SK-N-SH (cell line): Measurements from ENCODE around the gene NUAK2. TPM values are rescaled to one million over a fixed set of nuclear protein-coding genes. Genes with fewer than 3 reads are reported as not detected.

Experiments
- CTCF ChIA-PET: fragments of 300-600, 350-600 bp; formaldehyde crosslinking; extraction: SDS; loops from one replicate; lab custom pipeline; 2021; lab: Yijun Ruan, JAX
- POLR2A ChIA-PET: fragments of 350-600 bp; sonication (Branson Sonifier 250); formaldehyde crosslinking; extraction: SDS; loops from one replicate; lab custom pipeline; 2020; ENCODE audit warnings: antibody characterized with exemption, inconsistent platforms; lab: Yijun Ruan, JAX
- DNase-seq: peaks from one replicate; pipeline ENCODE4 v3.0.0; 2012
- H2AFZ ChIP-seq: fragments of 200-600 bp; sonication (generic); 2 replicates; pipeline ENCODE4 v1.8.1; 2016; ENCODE audit warnings: antibody characterized with exemption, mild to moderate bottlenecking, low read depth
- H3F3A ChIP-seq: fragments of 200-600 bp; sonication (generic); replicated peaks from 2 replicates; pipeline ENCODE3; 2016; ENCODE audit warnings: antibody characterized with exemption, mild to moderate bottlenecking; ENCODE audit not compliant: insufficient read depth
- H3K27ac ChIP-seq, 2 experiments: fragments of 200-500 bp in 1 of 2; fragments of 200-600 bp in 1 of 2; sonication (Bioruptor generic) in 1 of 2; sonication (generic), shearing (Covaris generic) in 1 of 2; 2 replicates each; pipeline versions ENCODE4 v1.5.1 to v1.6.1; 2014 to 2016; ENCODE audit warnings: low read depth in 2 of 2, inconsistent platforms in 1 of 2, low read length in 1 of 2, mild to moderate bottlenecking in 1 of 2, mixed read lengths in 1 of 2
- H3K27me3 ChIP-seq: fragments of 200-600 bp; sonication (generic), shearing (Covaris generic); 2 replicates; pipeline ENCODE4 v1.6.1; 2016; ENCODE audit warnings: mixed run types; ENCODE audit not compliant: insufficient read depth
- H3K36me3 ChIP-seq, 2 experiments: fragments of 200-500 bp in 1 of 2; fragments of 200-600 bp in 1 of 2; sonication (Bioruptor generic) in 1 of 2; sonication (generic) in 1 of 2; replicated peaks in 1 of 2; 2 replicates each; pipeline versions ENCODE3 to v1.5.1; 2014 to 2016; ENCODE audit warnings: low read length in 1 of 2, mild to moderate bottlenecking in 1 of 2; ENCODE audit not compliant: insufficient read depth in 2 of 2, control insufficient read depth in 1 of 2
- H3K4me1 ChIP-seq, 2 experiments: fragments of 200-500 bp in 1 of 2; fragments of 200-600 bp in 1 of 2; sonication (Bioruptor generic) in 1 of 2; sonication (generic), shearing (Covaris generic) in 1 of 2; 2 replicates each; pipeline versions ENCODE4 v1.5.1 to v1.6.1; 2014 to 2016; ENCODE audit warnings: low read depth in 1 of 2, low read length in 1 of 2, mixed run types in 1 of 2; ENCODE audit not compliant: insufficient read depth in 2 of 2, control insufficient read depth in 1 of 2
- H3K4me2 ChIP-seq: fragments of 200-600 bp; sonication (generic), shearing (Covaris generic); 2 replicates; pipeline ENCODE4 v1.6.1; 2017; ENCODE audit warnings: mixed run types
- H3K4me3 ChIP-seq, 2 experiments: fragments of 200-500 bp in 1 of 2; fragments of 200-600 bp in 1 of 2; sonication (Bioruptor generic) in 1 of 2; sonication (generic), shearing (Covaris generic) in 1 of 2; 2 replicates each; pipeline versions ENCODE4 v1.5.1 to v1.8.1; 2014 to 2016; ENCODE audit warnings: low read depth in 2 of 2, inconsistent platforms in 1 of 2, low read length in 1 of 2, mild to moderate bottlenecking in 1 of 2, mixed read lengths in 1 of 2, moderate library complexity in 1 of 2
- H3K79me2 ChIP-seq: fragments of 200-600 bp; sonication (generic); 2 replicates; pipeline ENCODE4 v1.8.1; 2017; ENCODE audit warnings: mild to moderate bottlenecking; ENCODE audit not compliant: insufficient read depth
- H3K9ac ChIP-seq: fragments of 200-600 bp; sonication (generic); 2 replicates; pipeline ENCODE4 v1.6.1; 2017; ENCODE audit warnings: mixed run types
- H3K9me2 ChIP-seq: fragments of 200-600 bp; sonication (generic); 2 replicates; pipeline ENCODE4 v1.6.1; 2017; ENCODE audit warnings: mixed run types
- H3K9me3 ChIP-seq: fragments of 200-600 bp; sonication (generic); 2 replicates; pipeline ENCODE4 v1.6.1; 2017; ENCODE audit warnings: mixed run types, mild to moderate bottlenecking, moderate library complexity
- H4K20me1 ChIP-seq: fragments of 200-600 bp; sonication (generic); 2 replicates; pipeline ENCODE4 v1.6.1; 2017; ENCODE audit warnings: mild to moderate bottlenecking, mixed run types; ENCODE audit not compliant: insufficient read depth
- CHD2 ChIP-seq: fragments of 150-350 bp; IDR thresholded peaks from 2 replicates; pipeline ENCODE4 v1.6.1; 2018; ENCODE audit warnings: low read length; ENCODE audit not compliant: partially characterized antibody
- EZH2phosphoT487 ChIP-seq: fragments of 200-600 bp; sonication (generic); IDR thresholded peaks from 2 replicates; pipeline ENCODE4 v1.6.1; 2017; ENCODE audit warnings: low read depth, mixed run types, mild to moderate bottlenecking, antibody characterized with exemption, moderate library complexity, borderline replicate concordance
- FOXJ3 ChIP-seq: sonication (generic); formaldehyde crosslinking; IDR thresholded peaks from 2 replicates; pipeline ENCODE4 v1.5.1; 2020; ENCODE audit warnings: mild to moderate bottlenecking, missing genetic modification reagents
- FOXM1 ChIP-seq: IDR thresholded peaks from 2 replicates; pipeline ENCODE4 v1.4.0; 2012; ENCODE audit warnings: low read depth, mild to moderate bottlenecking
- GABPA ChIP-seq: IDR thresholded peaks from 2 replicates; pipeline ENCODE4 v1.4.0; 2012; ENCODE audit warnings: low read depth, mild to moderate bottlenecking
- GATA2 ChIP-seq: sonication (generic); formaldehyde crosslinking; IDR thresholded peaks from 2 replicates; pipeline ENCODE4 v1.5.0; 2020; ENCODE audit warnings: mild to moderate bottlenecking, missing genetic modification reagents
- JUND ChIP-seq: IDR thresholded peaks from 2 replicates; pipeline ENCODE4 v1.4.0; 2012
- MEF2A ChIP-seq: IDR thresholded peaks from 2 replicates; pipeline ENCODE4 v1.4.0; 2012; ENCODE audit warnings: low read depth, borderline replicate concordance
- NFIC ChIP-seq: IDR thresholded peaks from 2 replicates; pipeline ENCODE4 v1.4.0; 2012; ENCODE audit warnings: borderline replicate concordance
- POLR2AphosphoS5 ChIP-seq: IDR thresholded peaks from 2 replicates; pipeline ENCODE4 v1.6.1; 2012; ENCODE audit warnings: low read depth, low read length
- RCOR1 ChIP-seq: fragments of 150-350 bp; IDR thresholded peaks from 2 replicates; pipeline ENCODE4 v1.6.1; 2017; ENCODE audit warnings: antibody characterized with exemption, low read length
- RXRA ChIP-seq: IDR thresholded peaks from 2 replicates; pipeline ENCODE4 v1.4.0; 2012; ENCODE audit warnings: low read depth, mild to moderate bottlenecking, borderline replicate concordance
- SIN3A ChIP-seq: IDR thresholded peaks from 2 replicates; pipeline ENCODE4 v1.6.1; 2012; ENCODE audit warnings: low read depth, mild to moderate bottlenecking, low read length, moderate library complexity, borderline replicate concordance
- TCF12 ChIP-seq: IDR thresholded peaks from 2 replicates; pipeline ENCODE4 v1.4.0; 2012
- TEAD4 ChIP-seq: IDR thresholded peaks from 2 replicates; pipeline ENCODE4 v1.4.0; 2012; ENCODE audit warnings: mild to moderate bottlenecking, borderline replicate concordance; ENCODE audit not compliant: insufficient read depth
- USF1 ChIP-seq: IDR thresholded peaks from 2 replicates; pipeline ENCODE4 v1.4.0; 2012; ENCODE audit warnings: low read depth, borderline replicate concordance
- YY1 ChIP-seq: IDR thresholded peaks from 2 replicates; pipeline ENCODE4 v1.4.0; 2012; ENCODE audit warnings: low read depth, mild to moderate bottlenecking
- WGBS: methylation state at CpG from one replicate; pipeline ENCODE4 v1.1.6; 2017; ENCODE audit warnings: low lambda C conversion rate; 5-methylcytosine and 5-hydroxymethylcytosine counted together
- polyA plus RNA-seq, 3 experiments: library from polyadenylated mRNA; depleted of rRNA; stranded (reverse); fragments of >200 nt; gene quantifications; 2 replicates each; pipeline ENCODE4 v1.2.3, GENCODE V29; 2012
- TF ChIP-seq, protein P1 (sequence below): fragments of 150-350 bp; IDR thresholded peaks from 2 replicates; pipeline ENCODE4 v1.6.1; 2016; ENCODE audit warnings: mild to moderate bottlenecking, low read depth, low read length
- TF ChIP-seq, protein P2 (sequence below): IDR thresholded peaks from 2 replicates; pipeline ENCODE4 v1.4.0; 2012; ENCODE audit warnings: low read depth
- TF ChIP-seq, protein P3 (sequence below): IDR thresholded peaks from 2 replicates; pipeline ENCODE4 v1.4.0; 2012; ENCODE audit warnings: low read depth, borderline replicate concordance

Gene NUAK2
- polyA plus RNA-seq, 1 of the 3 experiments (the other 2 are of a cell fraction), result 11.1 TPM

DNA sequence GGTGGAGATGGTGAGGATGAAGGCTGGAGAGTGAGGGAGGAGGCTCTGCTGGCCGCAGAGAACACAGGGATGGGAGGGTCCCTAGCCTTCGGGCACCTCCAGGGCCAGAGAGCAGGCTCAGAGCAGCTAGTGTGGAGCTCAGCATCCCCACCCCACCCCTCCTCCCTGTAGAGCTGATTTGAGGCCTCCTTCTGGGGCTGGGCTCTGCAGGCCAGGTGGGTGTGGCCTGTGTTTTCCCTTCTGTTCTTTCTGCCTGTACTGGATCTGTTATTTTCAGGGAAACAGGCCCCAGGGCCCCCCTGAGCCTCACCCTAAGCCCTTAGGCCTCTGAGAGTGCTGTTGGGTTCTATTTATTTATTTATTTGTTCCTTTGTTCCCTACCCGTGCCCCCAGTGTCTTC is 49.0 kb downstream of the NUAK2 start:
- ChIA-PET CTCF (interaction anchor here (1.0 to 38.3 kb wide), 11 partner anchors 13 to 283 kb away, joined by 3 to 1368 read pairs (median 9); partner anchors contain the start of genes NUAK2 and TMCC2), POLR2A (interaction anchor here (0.5 kb wide), 1 partner anchor 474 kb away, joined by 3 read pairs; no protein-coding TSS in a partner anchor)
- H3K4me2 ChIP-seq, result no peak overlapping the region

DNA sequence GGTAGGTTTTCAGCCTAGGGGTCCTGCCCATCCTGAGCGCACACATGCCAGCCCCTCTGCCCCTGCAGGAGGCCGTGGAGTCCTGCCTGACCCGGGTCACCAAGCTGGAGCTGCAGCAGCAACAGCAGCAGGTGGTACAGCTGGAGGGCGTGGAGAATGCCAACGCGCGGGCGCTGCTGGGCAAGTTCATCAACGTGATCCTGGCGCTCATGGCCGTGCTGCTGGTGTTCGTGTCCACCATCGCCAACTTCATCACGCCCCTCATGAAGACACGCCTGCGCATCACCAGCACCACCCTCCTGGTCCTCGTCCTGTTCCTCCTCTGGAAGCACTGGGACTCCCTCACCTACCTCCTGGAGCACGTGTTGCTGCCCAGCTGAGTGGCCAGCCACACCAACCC is 49.8 kb downstream of the NUAK2 start:
- Histone ChIP-seq H3K9me2 (no peaks in the 10 kb centered on the region), H4K20me1 (no peaks in the 10 kb centered on the region), H3K4me1 (peaks cover 3 to 10% of the 10 kb centered on the region in 2 experiments; a peak in 3 of 4 replicates), H3K4me3 (no peak overlapping the region), H3K9ac (no peak overlapping the region), H3K9me3 (no peaks in the 10 kb centered on the region), H3F3A (no peaks in the 10 kb centered on the region), H3K4me2 (no peak overlapping the region), H2AFZ (no peak overlapping the region), H3K27ac (no peak overlapping the region), H3K27me3 (no peaks in the 10 kb centered on the region), H3K79me2 (no peaks in the 10 kb centered on the region), H3K36me3 (no peaks in the 10 kb centered on the region)
- TF ChIP-seq JUND (no peak), NFIC (no peak), RCOR1 (no peak), GABPA (no peak), SIN3A (no peak), TEAD4 (no peak), TCF12 (no peak), CHD2 (no peak), USF1 (no peak), FOXM1 (no peak), POLR2AphosphoS5 (no peak), EZH2phosphoT487 (no peak)
- TF ChIP-seq, protein P1, sequence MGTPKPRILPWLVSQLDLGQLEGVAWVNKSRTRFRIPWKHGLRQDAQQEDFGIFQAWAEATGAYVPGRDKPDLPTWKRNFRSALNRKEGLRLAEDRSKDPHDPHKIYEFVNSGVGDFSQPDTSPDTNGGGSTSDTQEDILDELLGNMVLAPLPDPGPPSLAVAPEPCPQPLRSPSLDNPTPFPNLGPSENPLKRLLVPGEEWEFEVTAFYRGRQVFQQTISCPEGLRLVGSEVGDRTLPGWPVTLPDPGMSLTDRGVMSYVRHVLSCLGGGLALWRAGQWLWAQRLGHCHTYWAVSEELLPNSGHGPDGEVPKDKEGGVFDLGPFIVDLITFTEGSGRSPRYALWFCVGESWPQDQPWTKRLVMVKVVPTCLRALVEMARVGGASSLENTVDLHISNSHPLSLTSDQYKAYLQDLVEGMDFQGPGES, result no peak
- TF ChIP-seq, protein P2, sequence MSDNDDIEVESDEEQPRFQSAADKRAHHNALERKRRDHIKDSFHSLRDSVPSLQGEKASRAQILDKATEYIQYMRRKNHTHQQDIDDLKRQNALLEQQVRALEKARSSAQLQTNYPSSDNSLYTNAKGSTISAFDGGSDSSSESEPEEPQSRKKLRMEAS, result no peak
- ChIA-PET POLR2A (no interaction called here), CTCF (interaction anchor here (0.9 to 38.3 kb wide), 8 partner anchors 12 to 282 kb away, joined by 3 to 1368 read pairs (median 6); partner anchors contain the start of genes NUAK2 and RBBP5)
- 95% methylated on average over 18 of the region's 18 CpGs for WGBS
- DNase-seq, result no peak

More for the DNA sequence above, 49.0 kb downstream of the NUAK2 start:
- Histone ChIP-seq H3K27me3 (no peaks in the 10 kb centered on the region), H3K9ac (no peak overlapping the region), H2AFZ (no peak overlapping the region), H3K4me3 (no peak overlapping the region), H4K20me1 (no peaks in the 10 kb centered on the region), H3K36me3 (no peaks in the 10 kb centered on the region), H3K4me1 (peaks cover 3 to 10% of the 10 kb centered on the region in 2 experiments; a peak in 3 of 4 replicates), H3F3A (no peaks in the 10 kb centered on the region), H3K27ac (no peak overlapping the region), H3K79me2 (no peaks in the 10 kb centered on the region), H3K9me3 (no peaks in the 10 kb centered on the region), H3K9me2 (no peaks in the 10 kb centered on the region)
- TF ChIP-seq NFIC, result no peak
- TF ChIP-seq RXRA, result no peak
- TF ChIP-seq FOXM1, result no peak
- TF ChIP-seq MEF2A, result no peak
- TF ChIP-seq POLR2AphosphoS5, result no peak
- TF ChIP-seq, protein P1, result no peak
- TF ChIP-seq, protein P3, sequence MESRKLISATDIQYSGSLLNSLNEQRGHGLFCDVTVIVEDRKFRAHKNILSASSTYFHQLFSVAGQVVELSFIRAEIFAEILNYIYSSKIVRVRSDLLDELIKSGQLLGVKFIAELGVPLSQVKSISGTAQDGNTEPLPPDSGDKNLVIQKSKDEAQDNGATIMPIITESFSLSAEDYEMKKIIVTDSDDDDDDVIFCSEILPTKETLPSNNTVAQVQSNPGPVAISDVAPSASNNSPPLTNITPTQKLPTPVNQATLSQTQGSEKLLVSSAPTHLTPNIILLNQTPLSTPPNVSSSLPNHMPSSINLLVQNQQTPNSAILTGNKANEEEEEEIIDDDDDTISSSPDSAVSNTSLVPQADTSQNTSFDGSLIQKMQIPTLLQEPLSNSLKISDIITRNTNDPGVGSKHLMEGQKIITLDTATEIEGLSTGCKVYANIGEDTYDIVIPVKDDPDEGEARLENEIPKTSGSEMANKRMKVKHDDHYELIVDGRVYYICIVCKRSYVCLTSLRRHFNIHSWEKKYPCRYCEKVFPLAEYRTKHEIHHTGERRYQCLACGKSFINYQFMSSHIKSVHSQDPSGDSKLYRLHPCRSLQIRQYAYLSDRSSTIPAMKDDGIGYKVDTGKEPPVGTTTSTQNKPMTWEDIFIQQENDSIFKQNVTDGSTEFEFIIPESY, result no peak
- no peak for TF ChIP-seq YY1
- no peak for TF ChIP-seq FOXJ3
- TF ChIP-seq USF1, result no peak
- TF ChIP-seq GATA2, result no peak
- 69% methylated on average over 3 of the region's 3 CpGs for WGBS
- DNase-seq, result no peak
